ENCODE results near the gene IGFBP7.

DNA sequence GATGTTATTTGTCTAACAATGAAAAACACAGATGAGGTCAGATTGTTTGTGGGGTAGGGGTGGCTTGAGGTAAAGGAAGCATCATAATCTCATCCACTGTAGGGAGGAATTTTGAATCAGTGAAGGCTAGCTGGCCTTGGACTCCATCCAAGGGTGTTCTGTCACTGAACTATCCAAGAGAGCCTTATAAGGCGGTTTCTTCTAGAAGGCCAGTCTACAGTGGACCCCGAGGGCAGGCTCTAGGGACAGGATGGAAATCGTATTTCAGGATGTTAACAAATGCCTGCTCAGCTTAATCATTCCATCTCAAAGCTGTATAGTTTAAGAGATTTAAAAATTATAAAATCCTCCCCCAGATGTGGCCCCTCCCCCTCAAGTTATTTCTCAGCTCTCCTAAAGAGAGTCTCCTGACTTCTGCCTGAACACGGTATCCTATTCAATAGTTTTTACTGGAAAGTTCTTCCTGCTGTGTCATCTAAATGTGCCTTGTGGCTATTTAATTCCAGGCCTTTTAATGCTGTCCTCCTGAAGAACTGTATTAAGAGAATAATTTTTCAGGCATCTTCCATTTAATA lies 8.0 kb downstream of the IGFBP7 start:
- TF ChIP-seq, protein P1, sequence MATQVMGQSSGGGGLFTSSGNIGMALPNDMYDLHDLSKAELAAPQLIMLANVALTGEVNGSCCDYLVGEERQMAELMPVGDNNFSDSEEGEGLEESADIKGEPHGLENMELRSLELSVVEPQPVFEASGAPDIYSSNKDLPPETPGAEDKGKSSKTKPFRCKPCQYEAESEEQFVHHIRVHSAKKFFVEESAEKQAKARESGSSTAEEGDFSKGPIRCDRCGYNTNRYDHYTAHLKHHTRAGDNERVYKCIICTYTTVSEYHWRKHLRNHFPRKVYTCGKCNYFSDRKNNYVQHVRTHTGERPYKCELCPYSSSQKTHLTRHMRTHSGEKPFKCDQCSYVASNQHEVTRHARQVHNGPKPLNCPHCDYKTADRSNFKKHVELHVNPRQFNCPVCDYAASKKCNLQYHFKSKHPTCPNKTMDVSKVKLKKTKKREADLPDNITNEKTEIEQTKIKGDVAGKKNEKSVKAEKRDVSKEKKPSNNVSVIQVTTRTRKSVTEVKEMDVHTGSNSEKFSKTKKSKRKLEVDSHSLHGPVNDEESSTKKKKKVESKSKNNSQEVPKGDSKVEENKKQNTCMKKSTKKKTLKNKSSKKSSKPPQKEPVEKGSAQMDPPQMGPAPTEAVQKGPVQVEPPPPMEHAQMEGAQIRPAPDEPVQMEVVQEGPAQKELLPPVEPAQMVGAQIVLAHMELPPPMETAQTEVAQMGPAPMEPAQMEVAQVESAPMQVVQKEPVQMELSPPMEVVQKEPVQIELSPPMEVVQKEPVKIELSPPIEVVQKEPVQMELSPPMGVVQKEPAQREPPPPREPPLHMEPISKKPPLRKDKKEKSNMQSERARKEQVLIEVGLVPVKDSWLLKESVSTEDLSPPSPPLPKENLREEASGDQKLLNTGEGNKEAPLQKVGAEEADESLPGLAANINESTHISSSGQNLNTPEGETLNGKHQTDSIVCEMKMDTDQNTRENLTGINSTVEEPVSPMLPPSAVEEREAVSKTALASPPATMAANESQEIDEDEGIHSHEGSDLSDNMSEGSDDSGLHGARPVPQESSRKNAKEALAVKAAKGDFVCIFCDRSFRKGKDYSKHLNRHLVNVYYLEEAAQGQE (IDR thresholded peaks at IDR 0.05; ENCODE audit: insufficient read depth in 1 of 2, low read depth in 2 of 2, low read length in 2 of 2), result no peak
- no peak for TF ChIP-seq POLR2AphosphoS5 (IDR thresholded peaks at IDR 0.05; ENCODE audit: low read depth, low read length)
